Peyer's patch (tissue), 4 donors: ENCODE measurements around the gene TBC1D2B.

Experiments
- POLR2A ChIP-seq, 2 donors: fragments of 450-650 bp; IDR thresholded peaks; one replicate each; pipeline ENCODE4 v1.5.1; 2017; ENCODE audit warnings: antibody characterized with exemption in 2 of 2, mild to moderate bottlenecking in 2 of 2, moderate library complexity in 2 of 2
- TF ChIP-seq, protein P1 (sequence below), 6 experiments: fragments of 450-650 bp in 4 of 6; fragments of 200-600 bp in 2 of 6; sonication (generic) in 1 of 6; IDR thresholded peaks; one replicate each; pipeline ENCODE4 v1.5.1; 2017 to 2019; ENCODE audit warnings: antibody characterized with exemption in 6 of 6, mild to moderate bottlenecking in 3 of 6, moderate library complexity in 1 of 6

DNA sequence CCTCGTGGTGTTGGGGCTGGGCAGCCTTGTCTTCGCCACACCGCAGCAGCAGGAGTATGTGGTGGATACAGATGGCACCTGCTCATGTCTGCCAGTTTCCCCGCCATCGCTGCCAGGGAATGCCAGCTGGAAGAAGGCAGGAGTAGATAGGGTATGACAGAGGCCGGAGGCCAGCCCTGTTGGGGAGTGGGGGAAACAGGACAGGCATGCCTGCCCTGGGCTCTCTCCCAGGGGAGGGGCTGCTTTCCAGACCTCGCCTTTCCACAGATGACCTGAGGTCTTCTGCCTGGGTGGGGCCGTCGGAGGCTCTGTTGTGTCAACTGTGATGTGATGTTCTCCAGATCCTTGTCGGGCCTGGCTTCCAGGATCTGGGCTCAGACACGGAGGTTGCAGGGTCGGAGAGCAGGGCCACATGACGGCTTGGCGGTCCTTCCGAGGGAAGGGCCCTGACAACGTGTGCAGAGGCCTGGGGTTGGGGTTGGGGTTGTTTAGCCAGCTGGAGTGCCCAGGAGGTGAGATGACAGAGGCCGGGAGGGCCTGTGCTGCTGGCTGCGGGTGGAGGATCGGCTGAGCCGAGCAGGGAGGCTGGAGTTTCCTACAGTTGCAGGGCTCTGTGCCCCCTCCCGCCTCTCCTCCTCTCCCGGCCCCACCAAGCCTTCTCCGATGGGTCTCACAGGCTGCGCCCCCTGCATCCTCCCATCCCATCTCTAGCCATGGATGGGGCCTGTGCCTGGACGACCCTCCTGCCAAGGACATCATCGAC, 102.0 kb downstream of the TBC1D2B start:
- TF ChIP-seq, protein P1, sequence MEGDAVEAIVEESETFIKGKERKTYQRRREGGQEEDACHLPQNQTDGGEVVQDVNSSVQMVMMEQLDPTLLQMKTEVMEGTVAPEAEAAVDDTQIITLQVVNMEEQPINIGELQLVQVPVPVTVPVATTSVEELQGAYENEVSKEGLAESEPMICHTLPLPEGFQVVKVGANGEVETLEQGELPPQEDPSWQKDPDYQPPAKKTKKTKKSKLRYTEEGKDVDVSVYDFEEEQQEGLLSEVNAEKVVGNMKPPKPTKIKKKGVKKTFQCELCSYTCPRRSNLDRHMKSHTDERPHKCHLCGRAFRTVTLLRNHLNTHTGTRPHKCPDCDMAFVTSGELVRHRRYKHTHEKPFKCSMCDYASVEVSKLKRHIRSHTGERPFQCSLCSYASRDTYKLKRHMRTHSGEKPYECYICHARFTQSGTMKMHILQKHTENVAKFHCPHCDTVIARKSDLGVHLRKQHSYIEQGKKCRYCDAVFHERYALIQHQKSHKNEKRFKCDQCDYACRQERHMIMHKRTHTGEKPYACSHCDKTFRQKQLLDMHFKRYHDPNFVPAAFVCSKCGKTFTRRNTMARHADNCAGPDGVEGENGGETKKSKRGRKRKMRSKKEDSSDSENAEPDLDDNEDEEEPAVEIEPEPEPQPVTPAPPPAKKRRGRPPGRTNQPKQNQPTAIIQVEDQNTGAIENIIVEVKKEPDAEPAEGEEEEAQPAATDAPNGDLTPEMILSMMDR (IDR thresholded peaks at IDR 0.05) = no peak
- no peak for TF ChIP-seq POLR2A (IDR thresholded peaks at IDR 0.05)
